HG02588 (cell line): ENCODE results near the gene CCN6.
"Not testable (repeated sequence)": the region's sequence is repeated elsewhere in the genome, so short reads cannot be mapped to it uniquely, and the experiment has no call there.

ENCODE experiments used
- ATAC-seq: cut with Tn5 transposase; IDR thresholded peaks from one replicate; pipeline ENCODE4 v1.9.1; 2021; ENCODE audit warnings: mild to moderate bottlenecking, moderate library complexity; ENCODE audit not compliant: unreplicated experiment

The CCN6 gene

GRCh38 chr6:112029045-112029822, 24.7 kb upstream of the CCN6 start:
- ATAC-seq = no peak

- no peak for ATAC-seq
Measured at GRCh38 chr6:112030206-112030960, 23.5 kb upstream of the CCN6 start.

- no peak for ATAC-seq
Measured at GRCh38 chr6:112030961-112031660, 22.8 kb upstream of the CCN6 start.

GRCh38 chr6:112031960-112032359, 21.9 kb upstream of the CCN6 start:
- no peak for ATAC-seq

GRCh38 chr6:112032728-112033127, 21.2 kb upstream of the CCN6 start:
- no peak for ATAC-seq

GRCh38 chr6:112033791-112034615, 19.9 kb upstream of the CCN6 start:
- ATAC-seq = no peak

GRCh38 chr6:112034616-112034995, 19.3 kb upstream of the CCN6 start:
- no peak for ATAC-seq

GRCh38 chr6:112036088-112036637, 17.7 kb upstream of the CCN6 start:
- no peak for ATAC-seq

- no peak for ATAC-seq
Measured at GRCh38 chr6:112037783-112038216, 16.1 kb upstream of the CCN6 start.

GRCh38 chr6:112038268-112038667, 15.6 kb upstream of the CCN6 start:
- no peak for ATAC-seq

GRCh38 chr6:112038756-112039430, 15.0 kb upstream of the CCN6 start:
- ATAC-seq = no peak

- ATAC-seq = no peak
Measured at GRCh38 chr6:112039431-112039770, 14.5 kb upstream of the CCN6 start.

GRCh38 chr6:112040956-112041355, 12.9 kb upstream of the CCN6 start:
- ATAC-seq = no peak

GRCh38 chr6:112041535-112041934, 12.4 kb upstream of the CCN6 start:
- no peak for ATAC-seq

GRCh38 chr6:112043032-112044007, 10.6 kb upstream of the CCN6 start:
- peak; percentile 89 for ATAC-seq

GRCh38 chr6:112044196-112044595, 9.7 kb upstream of the CCN6 start:
- ATAC-seq = no peak

GRCh38 chr6:112044856-112045255, 9.0 kb upstream of the CCN6 start:
- no peak for ATAC-seq

GRCh38 chr6:112047523-112047922, 6.4 kb upstream of the CCN6 start:
- not testable (repeated sequence) for ATAC-seq
